CD4-positive, alpha-beta T cell (primary cell): ENCODE results near the gene UBXN11. TPM values are rescaled to one million over a fixed set of nuclear protein-coding genes. Genes with fewer than 3 reads are reported as not detected.

Experiments used
- ATAC-seq: fragments of 200-7000 bp; cut with Tn5 transposase; one replicate; pipeline ENCODE4 v1.10.0; 2022; ENCODE audit warnings: mild to moderate bottlenecking; ENCODE audit not compliant: poor library complexity
- CTCF ChIA-PET: fragments of 350-600 bp; sonication (Branson Sonifier 250); formaldehyde crosslinking; loops from one replicate; lab custom pipeline; 2021; ENCODE audit warnings: antibody characterized with exemption, inconsistent platforms; lab: Charles Lee
- POLR2A ChIA-PET: fragments of 350-600 bp; sonication (Branson Sonifier 250); formaldehyde crosslinking; loops from one replicate; lab custom pipeline; 2021; ENCODE audit warnings: antibody characterized with exemption, inconsistent platforms; lab: Charles Lee
- DNase-seq, 14 experiments: peaks; one replicate each; pipeline ENCODE4 v3.0.0-alpha.2; 2013 to 2020; ENCODE audit warnings: mixed read lengths in 2 of 14
- H3K27ac ChIP-seq, 2 donors: one replicate each; pipeline versions ENCODE4 v1.5.1 to v1.7.0; 2013; ENCODE audit warnings: low read length in 2 of 2, low read depth in 1 of 2, mild to moderate bottlenecking in 1 of 2
- H3K27me3 ChIP-seq, 2 experiments: 1 replicate in 1 of 2; 2 replicates in 1 of 2; pipeline versions ENCODE4 v1.6.1 to v1.7.0; 2013; ENCODE audit warnings: low read length in 2 of 2, control low read depth in 1 of 2, mild to moderate bottlenecking in 1 of 2, moderate library complexity in 1 of 2; ENCODE audit not compliant: insufficient read depth in 2 of 2, control insufficient read depth in 1 of 2
- H3K36me3 ChIP-seq: one replicate; pipeline ENCODE4 v1.6.1; 2013; ENCODE audit warnings: low read length, control low read depth; ENCODE audit not compliant: insufficient read depth
- H3K4me1 ChIP-seq: one replicate; pipeline ENCODE4 v1.6.1; 2013; ENCODE audit warnings: low read length, control low read depth; ENCODE audit not compliant: insufficient read depth
- H3K4me3 ChIP-seq: one replicate; pipeline ENCODE4 v1.5.1; 2013; ENCODE audit warnings: mild to moderate bottlenecking, low read length, moderate library complexity
- H3K9me3 ChIP-seq, 2 experiments: 1 replicate in 1 of 2; 2 replicates in 1 of 2; pipeline versions ENCODE4 v1.6.1 to v1.7.0; 2013; ENCODE audit warnings: low read length in 2 of 2, mild to moderate bottlenecking in 2 of 2, control low read depth in 1 of 2, moderate library complexity in 1 of 2; ENCODE audit not compliant: control insufficient read depth in 1 of 2, insufficient read depth in 1 of 2
- H3K27ac Mint-ChIP-seq: one replicate; pipeline ENCODE4 v1.8.0; 2020; ENCODE audit warnings: mixed read lengths
- H3K27me3 Mint-ChIP-seq: one replicate; pipeline ENCODE4 v1.8.0; 2021; ENCODE audit warnings: mixed read lengths
- H3K36me3 Mint-ChIP-seq: one replicate; pipeline ENCODE4 v1.8.0; 2021; ENCODE audit warnings: low read depth, mixed read lengths
- H3K4me1 Mint-ChIP-seq: one replicate; pipeline ENCODE4 v1.8.0; 2021; ENCODE audit warnings: low read depth, mixed read lengths
- H3K4me3 Mint-ChIP-seq: one replicate; pipeline ENCODE4 v1.8.0; 2020; ENCODE audit warnings: mild to moderate bottlenecking, mixed read lengths
- H3K9me3 Mint-ChIP-seq: one replicate; pipeline ENCODE4 v1.8.0; 2020; ENCODE audit warnings: mixed read lengths
- CTCF ChIP-seq: fragments of 200-600 bp; IDR thresholded peaks from one replicate; pipeline ENCODE4 v1.8.0; 2022; ENCODE audit warnings: antibody characterized with exemption, mild to moderate bottlenecking
- intact Hi-C, 2 experiments: fragments of 100-400 bp; cut with DNase I in 1 of 2; cut with micrococcal nuclease in 1 of 2; formaldehyde crosslinking; loops; one replicate each; pipeline versions ENCODE4 v1.15.1 to v1.9.0; 2023 to 2025; cut with DNase I, micrococcal nuclease
- total RNA-seq, 174 experiments: library from RNA in 2 of 174; stranded (reverse) in 2 of 174; gene quantifications; one replicate each; pipeline ENCODE4 v1.2.3 and lab custom pipeline; 2021 to 2026

Gene UBXN11
- total RNA-seq, 2 experiments from 2014 or later = 39.3 to 42.3 TPM

- DNase-seq (no peak), ATAC-seq (no peak)
- Histone ChIP-seq H3K27ac (peak overlapping the region; percentile 89 to 94), H3K9me3 (no peaks in the 10 kb centered on the region), H3K27me3 (no peaks in the 10 kb centered on the region), H3K4me3 (no peak overlapping the region), H3K4me1 (peaks cover 100% of the 10 kb centered on the region), H3K36me3 (peaks cover 32% of the 10 kb centered on the region)
- Mint-ChIP-seq H3K27ac (peak overlapping the region; percentile 95), H3K27me3 (no peaks in the 10 kb centered on the region), H3K4me1 (peaks cover 96% of the 10 kb centered on the region), H3K36me3 (peaks cover 33% of the 10 kb centered on the region), H3K9me3 (no peaks in the 10 kb centered on the region), H3K4me3 (no peak overlapping the region)
- no peak for TF ChIP-seq CTCF
- ChIA-PET CTCF (interaction anchor here (1.4 to 8.8 kb wide), 5 partner anchors 10 to 49 kb away, joined by 3 to 223 read pairs (median 29); partner anchors contain the start of genes CD52 and UBXN11), POLR2A (interaction anchor here (1.0 to 20.7 kb wide), 10 partner anchors 8 to 147 kb away, joined by 3 to 977 read pairs (median 6); partner anchors contain the start of genes CD52, DHDDS and UBXN11)
- intact Hi-C loops = loop anchor here in 1 of 2 experiments (5.0 kb wide), 1 partner anchor 71 kb away; no protein-coding TSS in a partner anchor
These were observed 20.4 kb downstream of the UBXN11 start for GRCh38 chr1:26286064-26286416.

GRCh38 chr1:26285366-26286063, 20.9 kb downstream of the UBXN11 start:
- peak overlapping the region; percentile 89 to 94 for H3K27ac ChIP-seq
- peaks cover 34% of the 10 kb centered on the region for H3K36me3 ChIP-seq
- peaks cover 38% of the 10 kb centered on the region for H3K36me3 Mint-ChIP-seq
- H3K9me3 ChIP-seq = no peaks in the 10 kb centered on the region
- H3K4me1 ChIP-seq = peaks cover 100% of the 10 kb centered on the region
- POLR2A ChIA-PET = interaction anchor here (1.0 to 20.7 kb wide), 19 partner anchors 9 to 605 kb away, joined by 3 to 977 read pairs (median 7); partner anchors contain the start of genes CD52, CEP85, DHDDS and GPN2
- CTCF ChIA-PET = interaction anchor here (0.6 to 8.8 kb wide), 19 partner anchors 10 to 132 kb away, joined by 3 to 223 read pairs (median 5); partner anchors contain the start of genes CD52, CEP85, UBXN11 and ZNF593
- H3K27ac Mint-ChIP-seq = peak overlapping the region; percentile 95
- H3K4me3 Mint-ChIP-seq = peak overlapping the region; percentile 89
- no peaks in the 10 kb centered on the region for H3K27me3 ChIP-seq
- H3K9me3 Mint-ChIP-seq = no peaks in the 10 kb centered on the region
- DNase-seq (peak in 7 of 14 experiments; percentile 13 to 69 (median 37)), ATAC-seq (no peak)
- H3K27me3 Mint-ChIP-seq = no peaks in the 10 kb centered on the region
- no peak overlapping the region for H3K4me3 ChIP-seq
- no peak for TF ChIP-seq CTCF
- intact Hi-C loops = loop anchor here (1.0 to 5.0 kb wide), 3 partner anchors 36 to 131 kb away; no protein-coding TSS in a partner anchor
- peaks cover 96% of the 10 kb centered on the region for H3K4me1 Mint-ChIP-seq

GRCh38 chr1:26284597-26285347, 21.7 kb downstream of the UBXN11 start:
- peak overlapping the region; percentile 89 for H3K4me3 Mint-ChIP-seq
- intact Hi-C loops = loop anchor here (1.0 to 5.0 kb wide), 7 partner anchors 9 to 188 kb away; partner anchors contain the start of genes CD52 (in 1 of the 2) and HMGN2 (in 1 of the 2)
- H3K27me3 Mint-ChIP-seq = no peaks in the 10 kb centered on the region

More at GRCh38 chr1:26284597-26285347, 21.7 kb downstream of the UBXN11 start:
- peak overlapping the region; percentile 44 for H3K4me3 ChIP-seq
- POLR2A ChIA-PET = interaction anchor here (0.5 to 20.7 kb wide), 21 partner anchors 9 to 605 kb away, joined by 3 to 977 read pairs (median 6); partner anchors contain the start of genes CD52, CEP85, DHDDS and GPN2
- peak; percentile 76 to 98 (median 94) for DNase-seq
- peak; percentile 70 for ATAC-seq
- Mint-ChIP-seq H3K9me3 (no peaks in the 10 kb centered on the region), H3K36me3 (peaks cover 42% of the 10 kb centered on the region), H3K27ac (peak overlapping the region; percentile 95), H3K4me1 (peaks cover 92% of the 10 kb centered on the region)
- CTCF ChIA-PET = interaction anchor here (0.6 to 8.8 kb wide), 20 partner anchors 9 to 147 kb away, joined by 3 to 223 read pairs (median 5); partner anchors contain the start of genes CD52, CEP85, UBXN11 and ZNF593
- H3K27me3 ChIP-seq = no peaks in the 10 kb centered on the region
- H3K27ac ChIP-seq = peak overlapping the region; percentile 89 to 94
- H3K4me1 ChIP-seq = peaks cover 95% of the 10 kb centered on the region
- peaks cover 34% of the 10 kb centered on the region for H3K36me3 ChIP-seq
- TF ChIP-seq CTCF = peak; percentile 83
- H3K9me3 ChIP-seq = no peaks in the 10 kb centered on the region
